A549 (cell line): ENCODE measurements around the gene IRX2. TPM values are rescaled to one million over a fixed set of nuclear protein-coding genes. Genes with fewer than 3 reads are reported as not detected.

ENCODE experiments used
- ATAC-seq, 2 experiments: fragments of 200-7000 bp in 1 of 2; fragments of >200 bp in 1 of 2; cut with Nextera tagmentation in 1 of 2; cut with Tn5 transposase in 1 of 2; 3 replicates each; pipeline versions ENCODE4 v1.8.0 to v1.9.1; 2018 to 2020; ENCODE audit warnings: mild to moderate bottlenecking in 1 of 2, moderate library complexity in 1 of 2
- CTCF ChIA-PET: fragments of 300-600 bp; sonication (Branson Sonifier 250); formaldehyde crosslinking; extraction: SDS; loops from one replicate; lab custom pipeline; 2021; ENCODE audit warnings: antibody characterized with exemption, inconsistent platforms; lab: Yijun Ruan, JAX
- POLR2A ChIA-PET: fragments of 350-600 bp; formaldehyde crosslinking; extraction: SDS; loops from one replicate; lab custom pipeline; 2021; ENCODE audit warnings: antibody characterized with exemption, inconsistent platforms; lab: Yijun Ruan, JAX
- DNase-seq, 2 experiments: peaks; one replicate each; pipeline versions ENCODE4 v3.0.0 to v3.0.0-alpha.2; 2011 to 2016; ENCODE audit warnings: low read depth in 1 of 2, low spot score in 1 of 2
- FAIRE-seq: peaks from 2 replicates; lab custom pipeline; 2011; peaks lifted over from hg19 to GRCh38; lab: Jason Lieb, UNC
- H3K27ac ChIP-seq, 2 experiments: fragments of >200 bp; sonication (Bioruptor Twin); formaldehyde crosslinking; 3 replicates each; pipeline ENCODE4 v1.5.1; 2016 to 2017
- H3K4me1 ChIP-seq: fragments of >200 bp; sonication (Bioruptor Twin); formaldehyde crosslinking; 3 replicates; pipeline ENCODE4 v1.6.1; 2016
- H3K4me2 ChIP-seq: fragments of >200 bp; sonication (Bioruptor Twin); formaldehyde crosslinking; 3 replicates; pipeline ENCODE4 v1.6.1; 2016
- H3K4me3 ChIP-seq: fragments of >200 bp; sonication (Bioruptor Twin); formaldehyde crosslinking; 3 replicates; pipeline ENCODE4 v1.5.1; 2016
- H3K9me3 ChIP-seq: fragments of >200 bp; sonication (Bioruptor Twin); formaldehyde crosslinking; 3 replicates; pipeline ENCODE4 v1.6.1; 2016
- BHLHE40 ChIP-seq: IDR thresholded peaks from 2 replicates; pipeline ENCODE4 v1.6.1; 2012; ENCODE audit warnings: low read depth, low read length, inconsistent platforms
- CBX2 ChIP-seq: fragments of 200-600 bp; sonication (generic); IDR thresholded peaks from 2 replicates; pipeline ENCODE4 v1.6.1; 2016; ENCODE audit warnings: low read depth, mild to moderate bottlenecking, borderline replicate concordance
- CBX8 ChIP-seq: fragments of 200-600 bp; sonication (generic); IDR thresholded peaks from 2 replicates; pipeline ENCODE4 v1.6.1; 2016
- CHD2 ChIP-seq: fragments of 150-350 bp; IDR thresholded peaks from 2 replicates; pipeline ENCODE4 v1.6.1; 2014; ENCODE audit warnings: low read length; ENCODE audit not compliant: partially characterized antibody
- FOSL2 ChIP-seq, 2 experiments: fragments of 450-650 bp in 1 of 2; fragments of >200 bp in 1 of 2; sonication (Bioruptor Twin) in 1 of 2; formaldehyde crosslinking; IDR thresholded peaks; 2 replicates each; pipeline versions ENCODE4 v1.5.0 to v1.6.1; 2016 to 2020; ENCODE audit warnings: mild to moderate bottlenecking in 1 of 2, moderate library complexity in 1 of 2
- FOXS1 ChIP-seq: fragments of 250-450 bp; sonication (Bioruptor Pico); IDR thresholded peaks from 2 replicates; pipeline ENCODE4 v1.5.0; 2020; ENCODE audit warnings: mild to moderate bottlenecking, moderate library complexity
- GATA3 ChIP-seq: IDR thresholded peaks from 2 replicates; pipeline ENCODE4 v1.6.1; 2012; ENCODE audit warnings: borderline replicate concordance
- HMGXB4 ChIP-seq: fragments of 250-450 bp; sonication (Bioruptor Pico); IDR thresholded peaks from 2 replicates; pipeline ENCODE4 v1.5.0; 2021; ENCODE audit warnings: mild to moderate bottlenecking, moderate library complexity, borderline replicate concordance
- HOXB5 ChIP-seq: fragments of 250-450 bp; sonication (Bioruptor Pico); IDR thresholded peaks from 2 replicates; pipeline ENCODE4 v1.5.0; 2020; ENCODE audit warnings: mild to moderate bottlenecking, moderate library complexity
- JUN ChIP-seq, 2 experiments: fragments of >200 bp; sonication (Bioruptor Twin); formaldehyde crosslinking; IDR thresholded peaks; 2 replicates in 1 of 2; 3 replicates in 1 of 2; pipeline ENCODE4 v1.6.1; 2016 to 2017
- JUNB ChIP-seq: fragments of >200 bp; sonication (Bioruptor Twin); formaldehyde crosslinking; IDR thresholded peaks from 2 replicates; pipeline ENCODE4 v1.6.1; 2016
- MAFK ChIP-seq: fragments of 450-650 bp; IDR thresholded peaks from 2 replicates; pipeline ENCODE4 v1.6.1; 2014; ENCODE audit not compliant: partially characterized antibody
- NR3C1 ChIP-seq: fragments of >200 bp; sonication (Bioruptor Twin); formaldehyde crosslinking; IDR thresholded peaks from 3 replicates; pipeline ENCODE4 v1.6.1; 2017
- PHF8 ChIP-seq: fragments of 200-600 bp; sonication (generic); IDR thresholded peaks from 2 replicates; pipeline ENCODE4 v1.6.1; 2016; ENCODE audit warnings: low read depth, mild to moderate bottlenecking, antibody characterized with exemption, moderate library complexity, borderline replicate concordance
- POLR2A ChIP-seq: IDR thresholded peaks from 2 replicates; pipeline ENCODE4 v1.6.1; 2012; ENCODE audit warnings: mild to moderate bottlenecking, low read length
- RAD21 ChIP-seq, 2 experiments: fragments of >200 bp in 1 of 2; sonication (Bioruptor Twin) in 1 of 2; formaldehyde crosslinking in 1 of 2; IDR thresholded peaks in 1 of 2; conservative IDR thresholded peaks in 1 of 2; 2 replicates in 1 of 2; 3 replicates in 1 of 2; pipeline ENCODE4 v1.6.1; 2012 to 2018; ENCODE audit warnings: inconsistent platforms in 1 of 2
- RARB ChIP-seq: fragments of 250-450 bp; sonication (Bioruptor Pico); IDR thresholded peaks from 2 replicates; pipeline ENCODE4 v1.8.0; 2021; ENCODE audit warnings: mild to moderate bottlenecking, moderate library complexity
- RCOR1 ChIP-seq: fragments of 150-350 bp; IDR thresholded peaks from 2 replicates; pipeline ENCODE4 v1.6.1; 2014; ENCODE audit warnings: antibody characterized with exemption, low read length, low read depth
- RFX5 ChIP-seq: fragments of 450-650 bp; IDR thresholded peaks from 2 replicates; pipeline ENCODE4 v1.7.1; 2014; ENCODE audit warnings: antibody characterized with exemption, mild to moderate bottlenecking, moderate library complexity
- RNF2 ChIP-seq: fragments of 200-600 bp; sonication (generic); IDR thresholded peaks from 2 replicates; pipeline ENCODE4 v1.6.1; 2016; ENCODE audit warnings: low read depth, mild to moderate bottlenecking, antibody characterized with exemption, moderate library complexity, borderline replicate concordance
- SREBF2 ChIP-seq: fragments of 450-650 bp; IDR thresholded peaks from 2 replicates; pipeline ENCODE4 v1.6.1; 2014; ENCODE audit warnings: mild to moderate bottlenecking, moderate library complexity
- TFCP2L1 ChIP-seq: fragments of 250-450 bp; sonication (Bioruptor Pico); IDR thresholded peaks from 2 replicates; pipeline ENCODE4 v1.5.0; 2021; ENCODE audit warnings: mild to moderate bottlenecking
- ZC3H11A ChIP-seq: fragments of 450-650 bp; IDR thresholded peaks from 2 replicates; pipeline ENCODE4 v1.6.1; 2014; ENCODE audit warnings: antibody characterized with exemption, mild to moderate bottlenecking
- ZNF302 ChIP-seq: fragments of 250-450 bp; sonication (Bioruptor Pico); IDR thresholded peaks from 2 replicates; pipeline ENCODE4 v1.9.0; 2021; ENCODE audit warnings: inconsistent platforms, mild to moderate bottlenecking, moderate library complexity
- WGBS: methylation state at CpG from one replicate; pipeline ENCODE4 v1.1.6; 2017; ENCODE audit errors: missing lambda C conversion rate; 5-methylcytosine and 5-hydroxymethylcytosine counted together
- polyA plus RNA-seq, 4 experiments: library from polyadenylated mRNA; depleted of rRNA in 3 of 4; stranded (reverse); fragments of >200 nt; fragmentation: RNase III in 1 of 4; extraction: RNeasy Plus Mini Kit Qiagen cat#74134 plus additional on column Dnase treatment in 1 of 4; gene quantifications; 2 replicates in 3 of 4; 3 replicates in 1 of 4; pipeline ENCODE4 v1.2.3, GENCODE V29; 2011 to 2017
- TF ChIP-seq, protein P1 (sequence below): fragments of >200 bp; sonication (Bioruptor Twin); formaldehyde crosslinking; IDR thresholded peaks from 3 replicates; pipeline ENCODE4 v1.5.1; 2016
- TF ChIP-seq, protein P2 (sequence below): fragments of 150-350 bp; IDR thresholded peaks from 2 replicates; pipeline ENCODE4 v1.6.1; 2014; ENCODE audit warnings: low read depth, mild to moderate bottlenecking, low read length
- TF ChIP-seq, protein P3 (sequence below): fragments of >200 bp; sonication (Bioruptor Twin); formaldehyde crosslinking; IDR thresholded peaks from 2 replicates; pipeline ENCODE4 v1.6.1; 2016
- TF ChIP-seq, protein P4 (sequence below): IDR thresholded peaks from 2 replicates; pipeline ENCODE4 v1.6.1; 2012

IRX2 gene
- polyA plus RNA-seq, 2 of the 4 experiments (the other 2 are of a cell fraction), result 0.30 to 0.67 TPM

DNA sequence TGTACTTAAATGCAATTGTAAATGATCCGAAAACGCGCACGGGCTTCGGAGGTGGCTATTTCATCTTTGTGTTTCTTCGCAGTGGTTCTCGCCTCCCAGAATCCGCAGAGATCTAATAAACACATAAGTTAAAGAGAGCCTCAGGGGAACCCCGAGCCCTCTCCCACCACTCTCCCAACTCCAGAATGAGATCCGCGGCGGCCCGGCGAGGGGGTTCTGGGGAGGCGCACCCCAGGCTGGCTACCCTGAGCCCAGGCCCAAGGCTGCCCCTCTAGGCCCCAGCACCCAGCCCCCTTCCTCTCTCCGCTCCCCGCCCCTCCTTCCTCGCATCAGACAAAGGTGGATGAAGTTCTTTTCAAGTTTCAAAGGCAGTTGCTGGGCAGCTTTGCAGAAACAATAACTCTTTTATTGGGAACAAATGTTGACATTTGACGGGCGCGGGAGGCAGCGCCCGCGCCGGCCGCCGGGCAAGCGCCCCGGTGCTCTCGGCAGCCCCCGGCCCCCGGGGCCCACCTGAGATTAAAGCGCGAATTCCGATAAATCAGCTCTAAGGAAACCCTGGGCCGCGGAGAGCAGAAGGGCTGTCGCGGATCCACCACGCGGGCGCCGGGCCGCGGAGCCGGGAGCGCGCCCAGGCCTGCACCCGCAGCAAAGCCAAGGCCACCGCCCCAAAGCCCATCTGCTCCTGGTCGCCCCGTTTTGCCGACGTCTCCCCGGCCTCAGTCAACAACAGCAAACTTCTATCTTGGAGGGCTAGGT lies 8.4 kb downstream of the IRX2 start (continued):
- TF ChIP-seq RAD21 (conservative IDR thresholded peaks at IDR 0.05 in 1 of 2, IDR thresholded peaks at IDR 0.05 in 1 of 2), result no peak
- no peak for TF ChIP-seq RFX5

- Histone ChIP-seq H3K27ac (no peak overlapping the region), H3K9me3 (no peaks in the 10 kb centered on the region), H3K4me2 (no peak overlapping the region), H3K4me1 (no peaks in the 10 kb centered on the region), H3K4me3 (no peak overlapping the region)
- ChIA-PET CTCF (interaction anchor here (1.5 kb wide), 1 partner anchor 56 kb away, joined by 3 read pairs; no protein-coding TSS in a partner anchor), POLR2A (no interaction called here)
- no peak for FAIRE-seq
- no peak for ATAC-seq
- DNase-seq, result no peak
- WGBS, result 7% methylated on average over 3 of the region's 3 CpGs
- TF ChIP-seq, protein P1, sequence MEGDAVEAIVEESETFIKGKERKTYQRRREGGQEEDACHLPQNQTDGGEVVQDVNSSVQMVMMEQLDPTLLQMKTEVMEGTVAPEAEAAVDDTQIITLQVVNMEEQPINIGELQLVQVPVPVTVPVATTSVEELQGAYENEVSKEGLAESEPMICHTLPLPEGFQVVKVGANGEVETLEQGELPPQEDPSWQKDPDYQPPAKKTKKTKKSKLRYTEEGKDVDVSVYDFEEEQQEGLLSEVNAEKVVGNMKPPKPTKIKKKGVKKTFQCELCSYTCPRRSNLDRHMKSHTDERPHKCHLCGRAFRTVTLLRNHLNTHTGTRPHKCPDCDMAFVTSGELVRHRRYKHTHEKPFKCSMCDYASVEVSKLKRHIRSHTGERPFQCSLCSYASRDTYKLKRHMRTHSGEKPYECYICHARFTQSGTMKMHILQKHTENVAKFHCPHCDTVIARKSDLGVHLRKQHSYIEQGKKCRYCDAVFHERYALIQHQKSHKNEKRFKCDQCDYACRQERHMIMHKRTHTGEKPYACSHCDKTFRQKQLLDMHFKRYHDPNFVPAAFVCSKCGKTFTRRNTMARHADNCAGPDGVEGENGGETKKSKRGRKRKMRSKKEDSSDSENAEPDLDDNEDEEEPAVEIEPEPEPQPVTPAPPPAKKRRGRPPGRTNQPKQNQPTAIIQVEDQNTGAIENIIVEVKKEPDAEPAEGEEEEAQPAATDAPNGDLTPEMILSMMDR, result no peak
- TF ChIP-seq PHF8 (no peak), RNF2 (no peak), ZC3H11A (no peak), MAFK (no peak), GATA3 (no peak), RARB (CRISPR knock-in tag) (no peak), SREBF2 (no peak), CHD2 (no peak), JUNB (no peak), FOSL2 (IDR thresholded peaks at IDR 0.05) (no peak), FOSL2 (CRISPR knock-in tag; IDR thresholded peaks at IDR 0.05) (no peak), CBX8 (no peak), ZNF302 (CRISPR knock-in tag) (no peak), TFCP2L1 (CRISPR knock-in tag) (no peak)
- TF ChIP-seq, protein P2, sequence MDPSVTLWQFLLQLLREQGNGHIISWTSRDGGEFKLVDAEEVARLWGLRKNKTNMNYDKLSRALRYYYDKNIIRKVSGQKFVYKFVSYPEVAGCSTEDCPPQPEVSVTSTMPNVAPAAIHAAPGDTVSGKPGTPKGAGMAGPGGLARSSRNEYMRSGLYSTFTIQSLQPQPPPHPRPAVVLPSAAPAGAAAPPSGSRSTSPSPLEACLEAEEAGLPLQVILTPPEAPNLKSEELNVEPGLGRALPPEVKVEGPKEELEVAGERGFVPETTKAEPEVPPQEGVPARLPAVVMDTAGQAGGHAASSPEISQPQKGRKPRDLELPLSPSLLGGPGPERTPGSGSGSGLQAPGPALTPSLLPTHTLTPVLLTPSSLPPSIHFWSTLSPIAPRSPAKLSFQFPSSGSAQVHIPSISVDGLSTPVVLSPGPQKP, result no peak
- TF ChIP-seq, protein P3, sequence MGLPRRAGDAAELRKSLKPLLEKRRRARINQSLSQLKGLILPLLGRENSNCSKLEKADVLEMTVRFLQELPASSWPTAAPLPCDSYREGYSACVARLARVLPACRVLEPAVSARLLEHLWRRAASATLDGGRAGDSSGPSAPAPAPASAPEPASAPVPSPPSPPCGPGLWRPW, result no peak
- TF ChIP-seq, protein P4, sequence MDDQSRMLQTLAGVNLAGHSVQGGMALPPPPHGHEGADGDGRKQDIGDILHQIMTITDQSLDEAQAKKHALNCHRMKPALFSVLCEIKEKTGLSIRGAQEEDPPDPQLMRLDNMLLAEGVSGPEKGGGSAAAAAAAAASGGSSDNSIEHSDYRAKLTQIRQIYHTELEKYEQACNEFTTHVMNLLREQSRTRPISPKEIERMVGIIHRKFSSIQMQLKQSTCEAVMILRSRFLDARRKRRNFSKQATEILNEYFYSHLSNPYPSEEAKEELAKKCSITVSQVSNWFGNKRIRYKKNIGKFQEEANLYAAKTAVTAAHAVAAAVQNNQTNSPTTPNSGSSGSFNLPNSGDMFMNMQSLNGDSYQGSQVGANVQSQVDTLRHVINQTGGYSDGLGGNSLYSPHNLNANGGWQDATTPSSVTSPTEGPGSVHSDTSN, result no peak
Measured at GRCh38 chr5:2741956-2742355, 9.5 kb downstream of the IRX2 start.

DNA sequence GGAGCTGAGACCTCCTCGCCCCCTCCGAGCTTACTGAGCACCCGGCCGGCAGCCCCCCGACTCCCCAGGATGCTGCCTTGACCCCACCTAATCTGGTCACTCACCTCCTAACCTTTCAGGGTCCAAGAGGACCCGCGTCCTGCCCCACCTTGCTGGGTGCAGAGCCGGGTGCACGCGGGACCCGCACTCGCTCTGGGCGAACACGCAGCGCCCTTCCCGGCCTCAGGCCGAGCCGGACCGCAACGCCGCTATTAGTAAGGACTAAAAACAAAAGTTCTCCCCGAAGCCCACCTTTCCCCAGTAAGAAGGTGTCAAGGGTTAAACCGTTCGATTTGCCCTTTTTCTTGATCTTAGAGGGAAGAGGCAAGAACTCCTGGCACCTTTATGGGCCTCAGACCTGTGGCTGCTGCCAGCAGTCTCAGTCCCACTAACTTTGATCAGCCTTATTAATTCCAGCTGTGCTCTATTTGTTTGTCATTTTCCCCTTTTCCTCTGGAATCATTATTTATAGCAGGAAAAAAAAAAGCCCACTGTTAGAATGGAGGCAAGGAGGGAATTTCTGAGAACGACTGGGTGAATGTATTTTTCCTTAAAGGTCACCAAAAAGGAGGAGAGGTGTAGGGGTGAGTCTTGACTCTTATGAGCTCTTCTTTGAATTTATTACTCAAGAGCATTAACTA lies 10.5 kb downstream of the IRX2 start:
- POLR2A ChIA-PET, result no interaction called here
- WGBS, result 64% methylated on average over 24 of the region's 25 CpGs
- Histone ChIP-seq H3K4me3 (no peak overlapping the region), H3K4me2 (no peak overlapping the region), H3K27ac (no peak overlapping the region), H3K4me1 (no peaks in the 10 kb centered on the region), H3K9me3 (no peaks in the 10 kb centered on the region)
- ATAC-seq (no peak), FAIRE-seq (no peak), DNase-seq (no peak)
- CTCF ChIA-PET, result interaction anchor here (1.5 kb wide), 1 partner anchor 55 kb away, joined by 3 read pairs; no protein-coding TSS in a partner anchor
- TF ChIP-seq BHLHE40 (no peak), NR3C1 (no peak), PHF8 (no peak), CBX2 (no peak), JUN (IDR thresholded peaks at IDR 0.05) (no peak), MAFK (no peak), FOSL2 (IDR thresholded peaks at IDR 0.05) (no peak), FOSL2 (CRISPR knock-in tag; IDR thresholded peaks at IDR 0.05) (no peak), HMGXB4 (no peak), RCOR1 (no peak), POLR2A (no peak), FOXS1 (CRISPR knock-in tag) (no peak), RFX5 (no peak), HOXB5 (no peak)
- TF ChIP-seq, protein P4, result no peak
